GM21423 (cell line): ENCODE results near the gene ASB7.

Experiments used
- ATAC-seq: cut with Tn5 transposase; IDR thresholded peaks from one replicate; pipeline ENCODE4 v1.9.1; 2021; ENCODE audit warnings: mild to moderate bottlenecking, moderate library complexity; ENCODE audit not compliant: unreplicated experiment

Gene ASB7

GRCh38 chr15:100683434-100683833, 81.0 kb downstream of the ASB7 start:
- ATAC-seq: no peak

GRCh38 chr15:100684591-100684990, 82.2 kb downstream of the ASB7 start:
- no peak for ATAC-seq

- ATAC-seq: no peak
Measured at GRCh38 chr15:100686021-100686724, 83.8 kb downstream of the ASB7 start.

GRCh38 chr15:100686725-100687473, 84.5 kb downstream of the ASB7 start:
- no peak for ATAC-seq

GRCh38 chr15:100687582-100688141, 85.3 kb downstream of the ASB7 start:
- ATAC-seq: no peak

- ATAC-seq: no peak
Measured at GRCh38 chr15:100688549-100689120, 86.2 kb downstream of the ASB7 start.

- ATAC-seq: no peak
Measured at GRCh38 chr15:100689131-100689899, 86.9 kb downstream of the ASB7 start.

- no peak for ATAC-seq
Measured at GRCh38 chr15:100690032-100690794, 87.8 kb downstream of the ASB7 start.

- no peak for ATAC-seq
Measured at GRCh38 chr15:100690795-100691158, 88.4 kb downstream of the ASB7 start.

GRCh38 chr15:100691321-100691720, 88.9 kb downstream of the ASB7 start:
- ATAC-seq: no peak

GRCh38 chr15:100692246-100692645, 89.9 kb downstream of the ASB7 start:
- no peak for ATAC-seq

GRCh38 chr15:100692671-100693070, 90.3 kb downstream of the ASB7 start:
- no peak for ATAC-seq

- ATAC-seq: no peak
Measured at GRCh38 chr15:100693451-100693850, 91.1 kb downstream of the ASB7 start.

- no peak for ATAC-seq
Measured at GRCh38 chr15:100694381-100695021, 92.1 kb downstream of the ASB7 start.

- ATAC-seq: no peak
Measured at GRCh38 chr15:100695048-100695447, 92.7 kb downstream of the ASB7 start.

GRCh38 chr15:100696452-100696851, 94.1 kb downstream of the ASB7 start:
- no peak for ATAC-seq
